EH (cell line): Measurements from ENCODE around the gene CFAP69.
A peak's percentile ranks its signal among the peaks of the same experiment; 100 is the strongest.
"Not testable (repeated sequence)": the region's sequence is repeated elsewhere in the genome, so short reads cannot be mapped to it uniquely, and the experiment has no call there.

Experiments used
- DNase-seq: peaks from one replicate; pipeline ENCODE4 v3.0.0-alpha.2; 2015; ENCODE audit warnings: low read depth

The CFAP69 gene

DNA sequence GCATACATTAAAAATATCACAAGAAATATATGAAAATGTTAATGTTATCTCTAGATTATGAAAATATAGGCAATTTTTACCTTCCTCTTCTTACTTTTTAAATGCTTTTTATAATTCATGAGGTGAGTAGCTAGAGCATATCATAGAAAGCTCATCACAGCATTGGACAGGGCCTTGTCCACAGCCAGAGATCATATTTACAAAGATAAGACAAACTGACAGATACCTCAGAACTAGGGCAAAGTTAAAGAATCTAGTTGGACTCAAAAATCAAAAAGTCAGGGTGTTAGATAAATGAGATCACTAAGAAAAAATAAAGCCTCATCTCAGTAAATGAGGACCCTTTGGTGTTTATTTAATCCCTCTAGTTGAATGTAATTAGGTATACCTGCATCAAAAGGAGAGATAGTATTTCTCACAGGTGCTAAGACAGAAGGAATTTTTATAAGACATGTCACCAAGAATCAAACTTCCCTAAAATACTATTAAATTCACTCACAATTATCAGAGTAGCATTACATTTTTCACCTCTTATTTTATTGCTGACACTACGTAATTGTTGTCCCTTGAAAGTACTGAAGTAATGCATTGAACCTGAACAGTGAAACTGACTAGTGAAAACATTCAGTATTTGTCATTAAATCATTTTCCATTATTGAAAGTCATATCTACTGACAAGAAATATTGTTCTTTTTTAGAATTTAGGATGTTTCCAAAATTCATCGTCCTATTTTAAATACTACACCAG is 25.6 kb downstream of the CFAP69 start:
- DNase-seq, result no peak

DNA sequence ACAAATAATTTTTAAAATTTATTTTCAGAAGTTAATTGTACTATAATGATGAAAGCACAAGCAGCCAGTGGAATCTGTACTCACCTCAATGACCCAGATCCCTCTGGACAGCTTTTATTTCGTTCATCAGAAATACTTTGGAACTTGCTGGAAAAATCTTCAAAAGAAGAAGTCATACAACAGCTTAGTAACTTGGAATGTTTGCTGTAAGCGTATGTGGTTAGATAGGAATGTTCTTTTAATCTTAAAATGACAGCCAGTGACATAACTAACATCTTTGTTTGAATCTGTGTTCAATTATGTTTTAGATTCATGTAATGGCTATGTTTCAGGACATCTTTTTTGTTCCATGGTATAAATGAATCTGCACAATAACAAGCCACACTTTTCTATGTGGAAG is 26.8 kb downstream of the CFAP69 start:
- peak; percentile 82 for DNase-seq

DNA sequence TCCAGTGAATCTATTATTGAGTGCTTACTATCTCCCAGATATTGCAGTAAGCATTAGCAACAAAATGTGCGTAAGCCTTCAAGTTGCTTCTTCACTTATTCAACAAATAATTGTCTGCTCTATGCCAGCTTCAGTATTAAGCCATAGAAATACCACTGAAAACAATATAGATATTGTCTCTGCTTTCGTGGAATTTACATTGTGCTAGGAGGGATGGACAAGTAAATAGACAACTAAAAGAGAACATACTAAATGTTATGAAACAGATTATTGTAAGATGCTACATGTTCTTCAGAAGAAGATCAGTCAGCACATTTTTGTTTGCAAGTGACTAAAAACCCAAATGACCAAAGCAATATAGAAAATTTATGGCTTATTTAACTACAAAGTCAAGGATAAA is 27.3 kb downstream of the CFAP69 start:
- DNase-seq, result no peak

DNA sequence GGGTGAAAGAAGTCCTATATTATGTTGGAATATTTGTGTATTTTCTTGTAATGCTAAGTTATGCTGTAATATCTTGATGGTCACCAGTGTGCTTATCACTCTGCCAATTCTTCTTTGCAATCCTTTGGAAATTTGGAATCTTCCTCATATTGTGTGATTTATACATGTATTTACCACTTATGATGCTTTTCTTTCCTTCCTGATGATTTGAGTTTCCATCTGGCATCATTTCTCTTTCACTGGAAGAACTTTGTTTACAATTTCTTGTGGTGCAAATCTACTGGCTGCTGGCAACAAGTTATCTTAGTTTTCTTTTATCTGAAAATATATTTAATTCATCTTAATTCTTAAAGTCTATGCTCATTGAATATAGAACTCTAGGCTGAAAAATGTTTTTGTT is 29.2 kb downstream of the CFAP69 start:
- no peak for DNase-seq

DNA sequence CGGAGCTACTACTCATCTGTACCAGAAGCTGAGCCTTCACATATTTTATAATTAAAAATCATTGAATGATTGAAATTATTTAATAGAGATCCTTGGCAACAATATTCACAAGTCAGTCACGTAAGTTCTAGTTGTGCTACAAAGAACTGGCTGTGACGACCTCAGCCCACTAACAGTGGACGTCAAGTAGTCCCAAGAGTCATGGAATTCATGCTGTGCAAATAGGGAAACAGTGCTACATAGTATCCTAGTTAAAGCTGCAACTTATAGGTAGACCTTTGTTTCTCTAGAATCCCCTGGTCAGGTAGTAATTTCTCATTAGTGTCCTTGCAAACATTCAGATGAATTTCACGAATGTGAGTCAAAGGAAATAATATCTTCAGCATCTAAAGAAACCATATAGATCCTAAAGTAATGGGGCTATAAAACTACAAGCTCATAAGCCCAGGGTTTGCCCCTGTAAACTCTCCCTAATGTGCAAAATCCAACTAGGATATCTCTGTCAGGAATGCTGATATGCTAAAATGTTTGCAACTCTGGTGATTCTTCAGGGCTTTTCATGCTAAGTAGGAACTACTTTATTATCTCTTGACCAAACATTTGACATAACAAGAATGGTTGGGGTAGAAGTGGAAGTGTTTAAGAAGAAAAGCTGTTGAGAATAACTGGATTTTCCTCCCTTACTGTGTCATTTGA is 31.2 kb downstream of the CFAP69 start:
- DNase-seq, result no peak

DNA sequence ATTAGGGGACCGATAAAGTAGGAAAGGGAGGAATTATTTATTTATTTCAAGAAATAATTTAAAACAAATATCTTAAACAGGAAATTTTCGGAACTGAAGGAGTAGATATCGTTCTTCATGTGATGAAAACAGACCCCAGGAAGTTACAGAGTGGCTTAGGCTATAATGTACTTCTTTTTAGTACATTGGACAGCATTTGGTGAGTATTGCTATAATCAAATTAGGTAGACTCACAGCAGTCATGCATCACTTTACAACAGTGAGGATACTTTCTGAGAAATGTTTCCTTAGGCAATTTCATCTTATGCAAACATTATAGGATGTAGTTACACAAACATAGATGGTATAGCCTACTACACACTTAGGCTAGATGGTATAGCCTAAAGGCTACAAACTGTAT is 43.2 kb downstream of the CFAP69 start:
- DNase-seq, result no peak

DNA sequence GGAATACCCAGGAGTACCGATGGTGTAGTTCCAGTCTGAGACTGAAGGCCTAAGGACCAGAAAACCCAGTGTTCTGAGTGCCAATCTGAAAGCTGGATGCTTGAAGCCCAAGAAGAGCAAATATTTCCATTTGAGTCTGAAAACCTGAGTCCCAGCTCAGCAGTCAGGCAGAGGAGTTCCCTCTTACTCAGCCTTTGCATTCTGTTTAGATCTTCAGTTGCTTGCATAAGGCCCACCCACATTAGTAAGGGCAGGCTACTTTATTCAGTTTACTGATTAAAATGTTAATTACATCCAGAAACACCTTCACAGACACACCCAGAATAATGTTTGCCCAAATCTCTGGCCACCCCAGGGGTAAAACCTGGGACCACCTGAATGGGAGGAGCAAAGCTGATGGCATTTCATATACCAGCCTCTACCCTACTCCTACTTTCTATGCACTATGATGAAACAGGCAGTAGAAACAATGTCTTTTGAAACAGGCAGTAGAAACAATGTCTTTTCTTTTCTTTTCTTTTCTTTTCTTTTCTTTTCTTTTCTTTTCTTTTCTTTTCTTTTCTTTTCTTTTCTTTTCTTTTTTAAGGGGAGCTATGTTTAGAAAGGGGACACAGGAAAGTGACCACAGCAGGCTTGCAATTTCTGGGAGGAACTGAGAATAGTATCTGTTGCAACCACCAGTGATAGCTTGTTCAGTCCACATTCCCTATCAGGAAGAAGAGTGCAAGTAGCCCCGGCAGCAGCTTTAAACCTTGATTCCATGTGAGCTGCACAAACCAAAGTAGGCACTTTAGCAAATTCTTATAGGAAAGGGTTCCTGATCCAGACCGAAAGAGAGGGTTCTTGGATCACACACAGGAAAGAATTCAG is 45.5 kb downstream of the CFAP69 start:
- no peak for DNase-seq

DNA sequence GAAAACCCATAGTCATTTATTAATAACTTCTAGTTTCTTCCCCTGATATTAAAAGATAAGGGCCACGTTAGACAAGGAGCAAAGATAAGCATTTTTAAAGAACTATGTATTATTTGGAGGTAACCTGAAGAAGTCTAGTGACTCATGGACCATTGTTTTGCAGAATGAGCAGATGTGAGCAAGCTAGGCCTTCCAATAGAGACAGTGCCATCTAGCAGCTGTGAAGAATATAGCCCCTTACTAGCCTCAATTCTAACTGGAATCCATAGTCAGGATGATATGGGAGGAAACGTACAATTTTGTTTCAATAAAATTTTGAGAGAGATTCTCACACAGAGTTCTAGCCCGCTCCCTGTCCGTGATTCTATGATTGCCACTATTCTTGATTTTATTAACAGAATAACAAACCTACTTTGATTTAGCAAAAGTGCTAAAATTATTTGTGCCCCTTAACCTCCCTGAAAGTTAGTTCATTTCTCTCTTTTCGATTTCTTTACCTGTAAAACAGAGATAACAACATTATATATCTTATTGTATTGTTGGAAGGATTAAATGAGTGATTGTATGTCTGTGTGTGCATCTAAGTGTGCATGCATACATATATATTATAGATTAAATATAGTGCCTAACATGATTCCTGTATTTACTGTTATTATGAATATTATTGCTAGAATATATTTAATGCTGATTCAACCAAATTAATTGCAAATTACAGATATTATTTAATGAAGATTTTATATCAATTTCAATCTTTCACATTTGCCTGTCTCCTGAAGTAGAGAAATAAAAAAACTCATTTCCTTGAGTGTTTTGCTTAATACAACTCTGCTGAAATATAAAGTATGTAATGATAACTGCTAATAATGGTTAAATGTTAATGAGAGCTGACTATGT is 53.4 kb downstream of the CFAP69 start:
- peak; percentile 70 for DNase-seq

DNA sequence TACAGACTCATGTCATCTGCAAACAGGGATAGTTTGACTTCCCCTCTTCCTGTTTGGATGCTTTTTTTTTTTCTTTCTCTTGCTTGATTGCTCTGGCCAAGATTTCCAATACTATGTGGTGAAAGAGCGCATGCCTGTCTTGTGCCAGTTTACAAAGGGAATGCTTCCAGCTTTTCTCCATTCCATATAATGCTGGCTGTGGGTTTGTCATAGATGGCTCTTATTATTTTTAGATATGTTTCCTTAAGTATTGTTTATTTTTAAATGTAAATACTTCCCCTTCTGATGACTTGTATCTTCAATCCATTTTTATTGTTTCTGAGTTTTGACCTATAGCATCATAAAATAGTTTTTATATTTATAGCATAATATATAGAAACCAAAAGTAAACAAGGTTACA is 58.3 kb downstream of the CFAP69 start:
- no peak for DNase-seq

DNA sequence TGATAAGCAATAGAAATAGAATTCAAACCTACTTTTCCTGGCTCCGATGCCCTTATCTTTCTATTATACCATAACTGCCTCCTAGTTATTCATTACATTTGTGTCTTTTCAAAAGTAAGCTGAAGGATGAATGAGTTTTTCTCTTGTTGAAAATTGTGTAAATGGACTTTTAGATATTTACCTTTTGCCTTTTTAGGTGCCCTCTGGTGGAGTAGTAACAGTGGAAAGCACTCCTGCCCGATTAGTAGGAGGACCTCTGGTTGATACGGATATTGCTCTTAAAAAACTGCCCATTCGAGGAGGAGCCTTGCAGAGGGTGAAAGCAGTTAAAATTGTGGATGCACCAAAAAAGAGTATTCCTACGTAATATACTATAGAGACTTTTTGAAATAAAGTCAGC is 64.9 kb downstream of the CFAP69 start:
- DNase-seq, result no peak

DNA sequence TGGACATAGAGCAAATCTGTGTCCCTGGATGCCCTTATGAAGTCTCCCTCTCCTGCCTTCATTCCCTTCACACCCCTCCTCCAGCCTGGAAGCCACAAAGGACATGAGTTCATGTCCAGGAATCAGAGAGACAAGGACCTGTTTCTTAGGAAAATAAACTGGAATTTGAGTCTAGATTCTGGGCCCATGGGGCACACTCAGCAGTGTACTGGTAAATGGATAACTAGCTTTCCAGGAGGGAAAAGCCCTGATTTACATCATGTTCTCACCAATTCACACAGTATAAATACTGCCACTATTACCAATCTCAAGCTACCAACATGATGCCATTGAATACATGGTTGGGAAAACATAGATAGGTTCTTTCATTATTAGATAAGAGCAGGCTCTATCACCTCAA is 66.2 kb downstream of the CFAP69 start:
- peak; percentile 5 for DNase-seq

DNA sequence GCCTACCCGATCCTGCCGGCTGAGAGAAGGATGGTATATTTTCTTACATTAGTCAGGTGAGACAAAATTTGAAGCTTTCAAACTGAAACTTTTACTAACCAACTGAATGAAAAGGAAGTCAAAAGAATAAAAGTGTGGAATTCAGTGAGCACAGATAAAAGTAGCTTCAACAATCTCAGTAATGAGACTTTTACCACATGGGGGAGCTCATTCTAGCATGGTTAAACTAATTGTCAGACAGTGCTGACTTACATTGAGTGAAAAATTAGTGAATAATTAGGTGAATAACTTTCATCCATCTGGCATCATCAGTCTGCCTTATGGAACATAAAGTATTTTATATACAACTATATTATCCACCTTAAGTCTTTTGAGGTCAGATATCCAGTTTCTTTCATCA is 67.8 kb downstream of the CFAP69 start:
- peak; percentile 23 for DNase-seq

DNA sequence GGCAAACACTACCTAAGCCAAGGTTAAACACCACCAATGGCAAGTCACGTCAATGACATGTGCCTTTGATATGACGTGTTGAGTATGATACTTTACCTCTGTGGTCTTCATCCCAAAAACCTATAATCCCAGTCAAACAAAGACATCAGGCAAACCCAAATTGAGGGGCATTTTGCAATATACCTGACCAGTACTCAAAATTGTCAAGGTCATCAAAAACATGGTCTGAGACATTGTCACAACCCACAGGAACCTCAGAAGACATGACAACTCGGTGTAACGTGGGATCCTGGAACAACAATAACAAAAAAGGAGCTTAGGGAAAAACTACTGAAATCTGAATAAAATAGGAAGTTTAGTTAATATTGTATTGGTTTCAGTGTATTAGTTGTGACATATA is 68.9 kb downstream of the CFAP69 start:
- no peak for DNase-seq

DNA sequence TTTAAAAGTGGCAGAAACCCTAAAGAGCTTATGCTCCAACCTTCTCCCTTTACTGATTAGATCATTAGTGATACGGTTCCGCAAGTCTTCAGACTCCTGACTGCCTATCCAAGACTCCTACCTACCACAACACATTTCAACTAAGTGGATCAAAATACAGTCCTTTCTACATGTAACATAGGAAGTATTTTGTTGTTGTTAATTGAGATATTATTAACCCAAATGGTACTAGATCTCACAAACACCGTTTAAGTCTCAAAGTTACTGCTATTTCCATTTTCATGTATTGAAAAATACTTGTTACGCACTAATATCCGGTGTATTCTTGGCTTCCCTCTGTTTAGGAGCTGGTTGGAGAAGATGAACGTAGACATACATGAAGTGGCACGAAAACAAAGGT is 75.0 kb downstream of the CFAP69 start:
- no peak for DNase-seq

DNA sequence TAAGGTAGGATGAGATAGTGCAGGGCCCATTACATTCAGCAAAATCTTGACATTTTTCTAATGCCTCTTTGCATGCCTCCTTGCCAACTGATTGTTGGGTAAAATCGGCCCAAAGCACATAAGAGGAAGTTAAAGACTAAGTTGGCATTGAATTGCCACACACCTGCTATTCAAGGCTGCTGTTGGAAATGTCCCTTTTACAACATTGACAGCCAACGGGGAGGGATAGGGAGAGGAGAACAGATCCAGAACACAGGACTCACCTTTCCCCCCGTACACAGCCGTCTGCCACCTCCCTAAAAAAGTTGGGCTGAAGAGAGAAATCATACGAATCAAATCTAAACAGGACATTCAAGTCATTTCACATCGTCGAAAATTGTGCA is 75.4 kb downstream of the CFAP69 start:
- DNase-seq, result no peak

DNA sequence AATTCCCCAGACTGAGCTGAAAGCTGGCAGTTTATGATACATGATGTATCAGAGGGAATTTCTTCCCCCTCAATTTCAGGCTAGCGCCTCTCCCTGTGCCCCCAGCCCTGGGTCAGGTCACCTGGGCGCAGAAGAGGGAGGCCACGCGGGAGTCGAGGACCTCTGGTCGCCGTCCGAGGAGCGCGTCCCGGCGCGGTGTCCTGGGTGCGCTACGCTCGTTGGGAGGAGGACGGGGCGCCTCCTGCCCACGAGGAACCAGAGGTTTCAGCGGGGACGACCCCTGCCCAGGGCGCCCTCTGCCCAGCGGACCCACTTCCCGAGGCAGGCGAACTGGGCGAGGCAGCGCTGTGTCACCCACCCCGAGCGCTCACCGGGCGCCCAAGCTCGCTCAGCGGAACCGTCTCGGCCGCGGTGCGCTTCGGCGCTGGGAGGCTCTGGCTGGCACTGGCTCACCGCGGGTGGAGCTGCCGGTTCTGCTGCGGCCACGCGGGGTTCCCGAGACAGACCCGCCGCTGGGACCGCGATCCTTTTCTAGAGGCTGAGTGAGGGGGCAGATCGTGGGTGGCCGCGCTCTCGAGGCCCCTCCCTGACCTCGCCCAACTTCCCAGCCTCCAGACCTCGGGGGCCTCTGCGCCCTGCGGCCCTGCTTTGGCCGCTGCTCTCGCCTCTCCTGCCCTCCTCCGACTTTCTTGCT is 76.0 kb downstream of the CFAP69 start, which contains the start of gene FAM237B:
Gene FAM237B, minus strand, starts transcription at position 504 of the 694 bp plus-strand sequence. CDS start 1,556 bp downstream, outside the sequence.
- DNase-seq, result peak; percentile 20

DNA sequence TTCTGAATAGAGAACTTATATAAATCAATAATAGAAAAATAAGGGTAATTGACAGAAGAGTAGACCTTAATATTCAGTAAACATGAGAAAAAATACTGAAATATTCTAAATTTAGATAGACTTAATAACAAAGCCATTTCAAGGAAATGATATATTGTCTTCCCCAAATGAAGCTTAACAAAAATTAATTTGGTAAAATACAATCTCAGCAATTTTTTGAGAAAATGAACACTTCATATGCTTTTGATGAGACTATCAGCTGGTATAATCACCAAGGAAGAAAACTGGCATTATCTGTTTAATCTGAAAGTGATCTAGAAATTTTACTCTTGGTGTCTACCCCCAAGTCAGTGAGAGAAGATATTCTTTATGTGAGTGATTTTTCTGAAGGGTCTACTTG is 77.9 kb downstream of the CFAP69 start:
- DNase-seq, result no peak

DNA sequence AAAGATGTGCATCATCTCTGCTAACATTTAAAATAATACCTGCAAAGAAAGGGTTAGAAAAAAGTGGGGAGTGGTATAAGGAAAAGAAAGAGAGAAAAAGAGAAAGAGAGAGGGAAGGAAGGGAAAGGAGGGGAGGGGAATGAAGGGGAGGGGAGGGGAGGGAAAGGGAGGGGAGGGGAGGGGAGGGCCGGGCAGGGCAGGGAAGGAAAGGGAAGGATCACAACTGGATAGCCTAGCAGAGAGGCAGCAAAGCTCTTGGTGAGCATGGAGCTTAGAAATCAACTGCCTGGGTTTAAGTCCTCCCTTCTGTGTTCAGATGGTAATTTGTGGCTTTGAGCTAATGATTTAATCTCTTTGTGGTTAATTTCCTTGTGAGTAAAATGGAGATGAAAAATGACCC is 81.5 kb downstream of the CFAP69 start:
- no peak for DNase-seq

DNA sequence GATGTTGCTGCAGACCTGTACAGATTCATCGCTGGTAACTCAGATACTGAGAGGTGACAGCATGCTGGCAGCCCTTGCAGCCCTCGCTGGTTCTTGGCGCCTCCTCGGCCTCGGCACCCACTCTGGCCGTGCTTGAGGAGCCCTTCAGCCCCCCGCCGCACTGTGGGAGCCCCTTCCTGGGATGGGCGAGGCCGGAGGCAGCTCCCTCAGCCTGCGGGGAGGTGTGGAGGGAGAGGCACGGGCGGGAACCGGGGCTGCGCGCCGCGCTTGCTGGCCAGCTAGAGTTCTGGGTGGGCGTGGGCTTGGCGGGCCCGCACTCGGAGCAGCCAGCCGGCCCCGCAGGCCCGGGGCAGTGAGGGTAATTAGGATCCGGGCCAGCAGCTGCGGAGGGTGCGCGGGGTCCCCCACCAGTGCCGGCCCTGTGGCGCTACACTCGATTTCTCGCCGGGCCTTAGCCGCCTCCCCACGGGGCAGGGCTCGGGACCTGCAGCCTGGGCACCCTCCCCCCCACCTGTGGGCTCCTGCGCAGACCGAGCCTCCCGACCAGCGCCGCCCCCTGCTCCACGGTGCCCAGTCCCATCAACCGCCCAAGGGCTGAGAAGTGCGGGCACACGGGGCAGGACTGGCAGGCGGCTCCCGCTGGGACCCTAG is 89.3 kb downstream of the CFAP69 start:
- DNase-seq, result no peak

DNA sequence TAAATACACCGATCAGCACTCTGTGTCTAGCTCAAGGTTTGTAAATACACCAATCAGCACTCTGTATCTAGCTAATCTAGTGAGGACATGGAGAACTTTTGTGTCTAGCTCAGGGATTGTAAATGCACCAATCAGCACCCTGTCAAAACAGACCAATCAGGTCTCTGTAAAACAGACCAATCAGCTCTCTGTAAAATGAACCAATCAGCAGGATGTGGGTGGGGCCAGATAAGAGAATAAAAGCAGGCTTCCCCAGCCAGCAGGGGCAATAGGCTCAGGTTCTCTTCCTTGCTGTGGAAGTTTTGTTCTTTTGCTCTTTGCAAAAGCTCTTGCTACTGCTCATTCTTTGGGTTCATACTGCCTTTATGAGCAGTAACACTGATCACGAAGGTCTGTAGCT is 90.0 kb downstream of the CFAP69 start:
- not testable (repeated sequence) for DNase-seq

DNA sequence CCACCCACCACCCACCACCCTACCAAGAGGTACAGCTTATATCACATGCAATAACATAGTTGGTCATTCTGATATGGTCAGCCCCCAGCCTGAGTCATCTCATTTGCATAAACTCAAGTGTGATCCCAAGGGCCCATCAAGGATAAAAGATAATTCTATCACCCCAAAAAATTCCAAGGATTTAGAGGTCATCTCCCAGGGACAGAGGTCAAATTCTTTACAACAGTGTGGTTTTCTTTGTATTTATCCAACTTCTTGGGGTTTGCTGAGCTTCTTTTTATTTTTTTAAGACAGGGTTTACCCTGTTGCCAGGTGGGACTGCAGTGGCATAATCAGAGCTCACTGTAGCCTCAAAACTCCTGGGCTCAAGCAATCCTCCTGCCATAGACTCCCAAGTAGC is 92.1 kb downstream of the CFAP69 start:
- peak; percentile 42 for DNase-seq
